Prostate gland (tissue), 2 donors: ENCODE results near the gene C20orf96.

Experiments
- POLR2A ChIP-seq: fragments of 450-650 bp; IDR thresholded peaks from one replicate; pipeline ENCODE4 v1.6.1; 2016; ENCODE audit warnings: antibody characterized with exemption, mild to moderate bottlenecking
- POLR2AphosphoS5 ChIP-seq: sonication (generic); formaldehyde crosslinking; IDR thresholded peaks from one replicate; pipeline ENCODE4 v1.6.1; 2017; ENCODE audit warnings: antibody characterized with exemption
- TF ChIP-seq, protein P1 (sequence below), 4 experiments: fragments of 200-600 bp in 2 of 4; fragments of 450-650 bp in 2 of 4; sonication (generic) in 2 of 4; IDR thresholded peaks; 1 replicate in 3 of 4; 2 replicates in 1 of 4; pipeline ENCODE4 v1.5.1; 2016 to 2019; ENCODE audit warnings: antibody characterized with exemption in 4 of 4, mild to moderate bottlenecking in 2 of 4, moderate library complexity in 2 of 4

DNA sequence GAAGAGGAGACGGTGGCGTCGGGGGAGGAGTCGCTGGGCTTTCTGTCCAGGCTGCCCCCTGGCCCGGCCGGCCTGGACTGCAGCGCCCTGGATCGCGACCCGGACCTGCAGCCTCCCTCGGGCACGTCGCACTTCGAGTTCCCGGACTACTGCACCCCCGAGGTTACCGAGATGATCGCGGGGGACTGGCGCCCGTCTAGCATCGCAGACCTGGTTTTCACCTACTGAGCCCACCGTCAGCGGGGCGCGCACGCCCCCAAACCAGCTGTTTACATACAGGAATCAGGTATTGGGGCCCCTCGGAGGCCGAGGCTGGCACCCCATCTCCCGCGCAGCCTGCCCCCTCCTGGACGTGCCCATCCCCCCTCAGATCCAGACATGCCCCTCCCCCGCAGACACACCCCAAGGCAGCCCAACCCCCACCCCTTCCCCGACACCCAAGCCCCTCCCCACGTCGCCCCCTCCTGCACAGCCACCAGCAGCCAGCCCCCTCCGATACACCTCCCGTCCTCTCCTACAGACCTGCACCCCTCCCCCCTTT, 36.2 kb upstream of the C20orf96 start:
- TF ChIP-seq, protein P1, sequence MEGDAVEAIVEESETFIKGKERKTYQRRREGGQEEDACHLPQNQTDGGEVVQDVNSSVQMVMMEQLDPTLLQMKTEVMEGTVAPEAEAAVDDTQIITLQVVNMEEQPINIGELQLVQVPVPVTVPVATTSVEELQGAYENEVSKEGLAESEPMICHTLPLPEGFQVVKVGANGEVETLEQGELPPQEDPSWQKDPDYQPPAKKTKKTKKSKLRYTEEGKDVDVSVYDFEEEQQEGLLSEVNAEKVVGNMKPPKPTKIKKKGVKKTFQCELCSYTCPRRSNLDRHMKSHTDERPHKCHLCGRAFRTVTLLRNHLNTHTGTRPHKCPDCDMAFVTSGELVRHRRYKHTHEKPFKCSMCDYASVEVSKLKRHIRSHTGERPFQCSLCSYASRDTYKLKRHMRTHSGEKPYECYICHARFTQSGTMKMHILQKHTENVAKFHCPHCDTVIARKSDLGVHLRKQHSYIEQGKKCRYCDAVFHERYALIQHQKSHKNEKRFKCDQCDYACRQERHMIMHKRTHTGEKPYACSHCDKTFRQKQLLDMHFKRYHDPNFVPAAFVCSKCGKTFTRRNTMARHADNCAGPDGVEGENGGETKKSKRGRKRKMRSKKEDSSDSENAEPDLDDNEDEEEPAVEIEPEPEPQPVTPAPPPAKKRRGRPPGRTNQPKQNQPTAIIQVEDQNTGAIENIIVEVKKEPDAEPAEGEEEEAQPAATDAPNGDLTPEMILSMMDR (IDR thresholded peaks at IDR 0.05), result no peak
- TF ChIP-seq POLR2A (no peak), POLR2AphosphoS5 (no peak)
